ENCODE results near the gene TMEM18. TPM values are rescaled to one million over a fixed set of nuclear protein-coding genes. Genes with fewer than 3 reads are reported as not detected.
"Not testable (repeated sequence)": the region's sequence is repeated elsewhere in the genome, so short reads cannot be mapped to it uniquely, and the experiment has no call there.

TMEM18 gene
- total RNA-seq, 2 experiments from 2014 or later, result 27.0 to 27.1 TPM

- peaks cover 13% of the 10 kb centered on the region for H3K27me3 Mint-ChIP-seq
- DNase-seq, result no peak
- intact Hi-C loops (cut with DNase I, micrococcal nuclease), result no loop called here
- POLR2A ChIA-PET, result no interaction called here
- no peak overlapping the region for H3K27ac Mint-ChIP-seq
- H3K36me3 Mint-ChIP-seq (ENCODE audit: low read depth), result no peaks in the 10 kb centered on the region
- peaks cover 3% of the 10 kb centered on the region for H3K4me1 Mint-ChIP-seq
- H3K4me3 Mint-ChIP-seq, result no peak overlapping the region
- no peaks in the 10 kb centered on the region for H3K9me3 Mint-ChIP-seq (ENCODE audit: low read depth)
- no peak for ATAC-seq
- CTCF ChIA-PET, result no interaction called here
These were observed 14.9 kb upstream of the TMEM18 start for GRCh38 chr2:691821-692761.

- Mint-ChIP-seq H3K27ac (no peak overlapping the region), H3K36me3 (ENCODE audit: low read depth) (no peaks in the 10 kb centered on the region), H3K27me3 (peaks cover 12% of the 10 kb centered on the region), H3K4me3 (no peak overlapping the region), H3K4me1 (peaks cover 3% of the 10 kb centered on the region), H3K9me3 (ENCODE audit: low read depth) (peaks cover 4% of the 10 kb centered on the region)
- no peak for DNase-seq
- CTCF ChIA-PET, result no interaction called here
- ATAC-seq, result no peak
- intact Hi-C loops (cut with DNase I, micrococcal nuclease), result no loop called here
- POLR2A ChIA-PET, result no interaction called here
These were observed 13.6 kb upstream of the TMEM18 start for GRCh38 chr2:690799-691198.

GRCh38 chr2:689877-690510 lies 12.8 kb upstream of the TMEM18 start:
- Mint-ChIP-seq H3K27me3 (peaks cover 12% of the 10 kb centered on the region), H3K4me3 (no peak overlapping the region), H3K27ac (no peak overlapping the region), H3K36me3 (ENCODE audit: low read depth) (peaks cover 5% of the 10 kb centered on the region), H3K4me1 (peaks cover 3% of the 10 kb centered on the region), H3K9me3 (ENCODE audit: low read depth) (peaks cover 10% of the 10 kb centered on the region)
- DNase-seq (no peak), ATAC-seq (no peak)
- POLR2A ChIA-PET, result no interaction called here
- intact Hi-C loops (cut with DNase I, micrococcal nuclease), result no loop called here
- CTCF ChIA-PET, result interaction anchor here (0.6 kb wide), 1 partner anchor 401 kb away, joined by 3 read pairs; no protein-coding TSS in a partner anchor

- POLR2A ChIA-PET, result no interaction called here
- H3K4me3 Mint-ChIP-seq, result no peak overlapping the region
- CTCF ChIA-PET, result interaction anchor here (0.6 to 1.6 kb wide), 2 partner anchors 26 to 27 kb away, joined by 3 to 4 read pairs; no protein-coding TSS in a partner anchor
These were observed 12.0 kb upstream of the TMEM18 start for GRCh38 chr2:689237-689636.

GRCh38 chr2:688504-689076 lies 11.4 kb upstream of the TMEM18 start:
- ATAC-seq (no peak), DNase-seq (no peak)
- H3K27me3 Mint-ChIP-seq, result peaks cover 12% of the 10 kb centered on the region
- ChIA-PET POLR2A (no interaction called here), CTCF (interaction anchor here (0.6 to 1.6 kb wide), 2 partner anchors 26 to 27 kb away, joined by 3 to 4 read pairs; no protein-coding TSS in a partner anchor)
- H3K27ac Mint-ChIP-seq, result no peak overlapping the region
- peaks cover 17% of the 10 kb centered on the region for H3K9me3 Mint-ChIP-seq (ENCODE audit: low read depth)
- intact Hi-C loops (cut with DNase I, micrococcal nuclease), result no loop called here
- no peak overlapping the region for H3K4me3 Mint-ChIP-seq
- peaks cover 3% of the 10 kb centered on the region for H3K4me1 Mint-ChIP-seq
- peaks cover 6% of the 10 kb centered on the region for H3K36me3 Mint-ChIP-seq (ENCODE audit: low read depth)

More at GRCh38 chr2:689237-689636, 12.0 kb upstream of the TMEM18 start:
- Mint-ChIP-seq H3K27ac (no peak overlapping the region), H3K27me3 (peaks cover 12% of the 10 kb centered on the region), H3K4me1 (peaks cover 3% of the 10 kb centered on the region), H3K36me3 (ENCODE audit: low read depth) (peaks cover 6% of the 10 kb centered on the region), H3K9me3 (ENCODE audit: low read depth) (peaks cover 17% of the 10 kb centered on the region)
- DNase-seq (no peak), ATAC-seq (no peak)
- intact Hi-C loops (cut with DNase I, micrococcal nuclease), result no loop called here

DNA sequence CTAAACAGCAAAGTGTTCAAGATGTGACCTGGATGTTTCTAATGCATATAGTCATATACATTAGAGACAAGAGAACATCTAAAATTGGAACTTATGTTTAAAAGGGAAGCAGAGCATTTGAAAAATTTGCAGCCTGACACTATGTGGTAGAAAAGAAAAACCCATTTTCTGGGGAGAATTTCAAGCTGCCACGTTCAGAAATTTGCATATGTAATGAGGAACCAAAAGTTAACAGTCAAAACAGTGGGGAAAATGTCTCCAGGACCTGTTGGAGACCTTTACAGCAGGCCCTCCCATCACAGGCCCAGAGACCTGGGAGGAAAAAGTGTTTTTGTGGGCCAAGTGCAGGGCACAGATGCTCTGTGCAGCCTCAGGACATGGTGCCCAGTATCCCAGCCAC lies 8.2 kb upstream of the TMEM18 start:
- H3K9me3 Mint-ChIP-seq (ENCODE audit: low read depth), result peaks cover 17% of the 10 kb centered on the region
- no peak overlapping the region for H3K4me3 Mint-ChIP-seq
- no peak for ATAC-seq
- ChIA-PET CTCF (interaction anchor here (0.9 kb wide), 1 partner anchor 10 kb away, joined by 3 read pairs; no protein-coding TSS in a partner anchor), POLR2A (no interaction called here)
- H3K27me3 Mint-ChIP-seq, result peaks cover 12% of the 10 kb centered on the region
- intact Hi-C loops (cut with DNase I, micrococcal nuclease), result no loop called here
- H3K4me1 Mint-ChIP-seq, result no peaks in the 10 kb centered on the region
- H3K36me3 Mint-ChIP-seq (ENCODE audit: low read depth), result peaks cover 6% of the 10 kb centered on the region
- H3K27ac Mint-ChIP-seq, result no peak overlapping the region
- no peak for DNase-seq

DNA sequence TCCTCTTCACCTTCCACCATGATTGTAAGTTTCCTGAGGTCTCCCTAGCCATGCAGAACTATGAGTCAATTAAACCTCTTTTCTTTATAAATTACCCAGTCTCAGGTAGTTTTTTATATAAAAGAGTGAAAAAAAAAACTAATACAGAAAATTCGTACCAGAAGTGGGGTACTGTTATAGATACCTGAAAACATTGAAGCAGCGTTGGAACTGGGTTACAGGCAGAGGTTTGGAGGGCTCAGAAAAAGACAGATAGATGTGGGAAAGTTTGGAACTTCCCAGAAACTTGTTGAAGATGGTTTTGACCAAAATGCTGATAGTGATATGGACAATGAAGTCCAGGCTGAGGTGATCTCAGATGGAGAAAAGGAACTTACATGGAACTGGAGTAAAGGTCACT lies 7.7 kb upstream of the TMEM18 start:
- H3K4me1 Mint-ChIP-seq; POLR2A ChIA-PET; H3K36me3 Mint-ChIP-seq (ENCODE audit: low read depth); H3K4me3 Mint-ChIP-seq; intact Hi-C loops (cut with DNase I, micrococcal nuclease); CTCF ChIA-PET; DNase-seq; ATAC-seq; H3K27ac Mint-ChIP-seq: not testable (repeated sequence)
- Mint-ChIP-seq H3K27me3 (peaks cover 11% of the 10 kb centered on the region), H3K9me3 (ENCODE audit: low read depth) (peaks cover 17% of the 10 kb centered on the region)

DNA sequence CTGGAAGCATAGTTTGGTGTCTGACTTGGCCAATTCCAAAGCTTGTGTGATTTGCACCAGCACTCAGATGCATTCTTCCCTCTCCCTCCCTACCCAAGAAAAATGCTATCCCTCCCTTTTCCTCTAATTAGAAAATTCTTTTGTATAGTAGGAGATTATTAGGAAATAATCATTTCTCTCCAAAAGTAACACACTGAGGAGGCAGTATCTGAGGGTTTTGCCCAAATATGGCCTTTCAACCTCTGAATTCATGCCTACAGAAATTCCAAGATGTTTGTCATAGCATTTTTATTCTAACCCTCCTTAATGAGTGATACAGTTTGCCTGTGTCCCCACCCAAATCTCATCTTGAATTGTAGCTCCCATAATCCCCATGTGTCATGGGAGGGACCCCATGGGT lies 5.0 kb upstream of the TMEM18 start:
- intact Hi-C loops (cut with DNase I, micrococcal nuclease), result no loop called here
- H3K4me1 Mint-ChIP-seq, result peaks cover 8% of the 10 kb centered on the region
- H3K27me3 Mint-ChIP-seq, result no peaks in the 10 kb centered on the region
- ChIA-PET POLR2A (no interaction called here), CTCF (no interaction called here)
- ATAC-seq, result no peak
- H3K9me3 Mint-ChIP-seq (ENCODE audit: low read depth), result peaks cover 17% of the 10 kb centered on the region
- H3K27ac Mint-ChIP-seq, result no peak overlapping the region
- H3K4me3 Mint-ChIP-seq, result no peak overlapping the region
- DNase-seq, result no peak
- peaks cover 6% of the 10 kb centered on the region for H3K36me3 Mint-ChIP-seq (ENCODE audit: low read depth)

DNA sequence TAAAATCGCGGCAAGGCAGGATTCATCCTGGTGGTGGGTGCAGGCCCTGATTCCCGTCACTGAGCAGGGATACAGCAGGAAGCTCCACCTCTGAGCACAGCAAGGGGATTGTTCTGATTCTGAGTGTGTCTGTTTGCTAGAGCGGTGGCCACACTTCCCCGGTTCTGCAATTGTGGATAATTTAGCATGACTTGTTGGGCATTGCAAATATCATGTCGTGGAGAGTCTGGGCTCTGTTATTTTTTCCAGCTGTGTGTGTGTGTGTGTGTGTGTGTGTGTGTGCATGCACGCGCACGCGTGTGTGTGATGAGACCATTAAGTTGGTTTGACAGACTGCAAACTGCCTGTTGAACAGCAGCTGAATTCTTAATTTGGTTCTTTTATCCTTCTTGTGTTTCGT lies 4.1 kb upstream of the TMEM18 start:
- Mint-ChIP-seq H3K27ac (no peak overlapping the region), H3K4me3 (no peak overlapping the region), H3K4me1 (peaks cover 10% of the 10 kb centered on the region), H3K27me3 (no peaks in the 10 kb centered on the region), H3K36me3 (ENCODE audit: low read depth) (peaks cover 8% of the 10 kb centered on the region), H3K9me3 (ENCODE audit: low read depth) (peaks cover 15% of the 10 kb centered on the region)
- ATAC-seq (no peak), DNase-seq (no peak)
- intact Hi-C loops (cut with DNase I, micrococcal nuclease), result no loop called here
- ChIA-PET POLR2A (no interaction called here), CTCF (no interaction called here)

- peaks cover 11% of the 10 kb centered on the region for H3K9me3 Mint-ChIP-seq (ENCODE audit: low read depth)
- CTCF ChIA-PET, result no interaction called here
- H3K36me3 Mint-ChIP-seq (ENCODE audit: low read depth), result peaks cover 13% of the 10 kb centered on the region
- intact Hi-C loops (cut with DNase I, micrococcal nuclease), result no loop called here
- H3K27ac Mint-ChIP-seq, result no peak overlapping the region
- no peak overlapping the region for H3K4me3 Mint-ChIP-seq
- ATAC-seq (no peak), DNase-seq (no peak)
- POLR2A ChIA-PET, result no interaction called here
- H3K27me3 Mint-ChIP-seq, result no peaks in the 10 kb centered on the region
- H3K4me1 Mint-ChIP-seq, result peaks cover 18% of the 10 kb centered on the region
These were observed 3.3 kb upstream of the TMEM18 start for GRCh38 chr2:680496-680895.

- intact Hi-C loops (cut with DNase I, micrococcal nuclease), result no loop called here
- H3K36me3 Mint-ChIP-seq (ENCODE audit: low read depth), result peaks cover 22% of the 10 kb centered on the region
- H3K9me3 Mint-ChIP-seq (ENCODE audit: low read depth), result no peaks in the 10 kb centered on the region
- H3K27me3 Mint-ChIP-seq, result no peaks in the 10 kb centered on the region
- peaks cover 33% of the 10 kb centered on the region for H3K4me1 Mint-ChIP-seq
- POLR2A ChIA-PET, result no interaction called here
- CTCF ChIA-PET, result interaction anchor here (0.6 to 2.7 kb wide), 2 partner anchors 12 to 395 kb away, joined by 4 to 10 read pairs; no protein-coding TSS in a partner anchor
- no peak for ATAC-seq
- DNase-seq, result no peak
- peak overlapping the region; percentile 97 for H3K27ac Mint-ChIP-seq
- H3K4me3 Mint-ChIP-seq, result peak overlapping the region; percentile 93
These were observed 1.8 kb upstream of the TMEM18 start for GRCh38 chr2:678964-679363.

All from activated CD4-positive, alpha-beta T cell treated with anti-CD3 and anti-CD28 coated beads for 36 hours (primary cell).